GM18502 (cell line): ENCODE data around the gene CCDC73.
"Not testable (repeated sequence)": the region's sequence is repeated elsewhere in the genome, so short reads cannot be mapped to it uniquely, and the experiment has no call there.

ENCODE experiments used
- ATAC-seq: cut with Tn5 transposase; IDR thresholded peaks from one replicate; pipeline ENCODE4 v1.9.1; 2021; ENCODE audit warnings: mild to moderate bottlenecking; ENCODE audit not compliant: unreplicated experiment, poor library complexity

CCDC73 gene

DNA sequence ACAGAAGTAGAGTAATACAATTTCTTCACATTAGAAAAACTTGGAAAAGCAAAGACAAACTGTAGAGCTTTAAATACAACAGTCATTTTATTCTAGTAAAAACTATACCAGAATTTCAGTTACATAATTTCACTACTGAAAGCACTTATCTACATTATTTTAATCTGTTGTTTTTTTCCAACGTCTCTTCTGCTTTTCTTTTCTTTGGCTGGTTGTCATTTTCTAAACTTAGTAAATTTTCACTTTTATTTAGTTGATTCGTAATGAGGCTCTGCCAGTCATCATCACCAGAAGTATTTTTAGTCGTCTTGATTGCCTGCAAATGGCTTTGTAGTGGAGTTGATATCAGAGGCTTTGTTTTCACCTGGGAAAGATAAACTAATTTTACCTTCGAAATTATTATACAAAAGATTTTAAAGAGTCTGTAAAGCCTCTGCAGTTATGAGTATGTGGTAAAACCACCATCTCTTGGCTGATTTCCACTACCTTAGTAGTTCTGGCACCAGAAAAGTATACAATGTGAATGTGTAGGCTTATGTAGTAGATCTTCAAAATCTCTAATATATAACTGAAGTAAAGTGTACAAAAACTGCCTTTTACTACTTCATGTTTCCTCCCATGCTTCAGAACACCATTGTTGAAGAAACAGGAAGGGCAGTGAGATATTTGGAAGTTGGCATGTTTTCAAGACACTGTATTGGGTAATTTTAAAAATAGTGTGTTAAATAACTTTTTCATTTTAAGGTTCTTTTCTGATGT is 191.6 kb downstream of the CCDC73 start:
- ATAC-seq: no peak

DNA sequence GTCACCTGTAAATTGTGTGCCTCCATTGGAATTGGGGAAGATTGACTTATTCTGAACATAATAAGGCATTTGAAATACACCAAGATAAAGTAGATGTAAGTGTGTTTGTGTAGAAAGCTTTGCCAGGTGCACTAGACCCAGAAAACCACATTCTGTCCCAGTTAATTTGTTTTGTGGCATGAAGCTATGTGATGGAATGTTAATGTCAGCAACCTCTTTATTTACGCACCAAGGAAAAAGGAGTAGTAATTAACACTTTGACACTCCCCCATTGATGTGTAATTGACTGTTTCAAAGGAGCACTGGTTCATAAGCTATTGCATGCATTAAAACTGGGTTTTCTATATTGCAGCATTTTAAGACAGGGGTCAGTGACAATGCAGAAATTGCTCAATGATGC is 196.5 kb downstream of the CCDC73 start:
- ATAC-seq: no peak

DNA sequence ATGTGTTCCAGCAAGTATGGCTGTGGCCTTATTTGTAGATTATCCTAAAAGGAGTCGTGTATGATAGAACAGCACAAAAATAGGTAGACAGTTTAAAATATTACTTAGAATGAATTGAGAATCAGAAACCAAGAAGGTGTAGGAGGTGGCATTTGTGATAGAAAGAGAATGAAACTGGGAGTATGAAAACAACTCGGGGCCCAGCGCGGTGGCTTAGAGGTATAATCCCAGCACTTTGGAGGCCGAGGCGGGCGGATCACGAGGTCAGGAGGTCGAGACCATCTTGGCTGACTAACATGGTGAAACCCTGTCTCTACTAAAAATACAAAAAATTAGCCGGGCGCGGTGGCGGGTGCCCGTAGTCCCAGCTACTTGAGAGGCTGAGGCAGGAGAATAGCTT is 198.3 kb downstream of the CCDC73 start:
- not testable (repeated sequence) for ATAC-seq

DNA sequence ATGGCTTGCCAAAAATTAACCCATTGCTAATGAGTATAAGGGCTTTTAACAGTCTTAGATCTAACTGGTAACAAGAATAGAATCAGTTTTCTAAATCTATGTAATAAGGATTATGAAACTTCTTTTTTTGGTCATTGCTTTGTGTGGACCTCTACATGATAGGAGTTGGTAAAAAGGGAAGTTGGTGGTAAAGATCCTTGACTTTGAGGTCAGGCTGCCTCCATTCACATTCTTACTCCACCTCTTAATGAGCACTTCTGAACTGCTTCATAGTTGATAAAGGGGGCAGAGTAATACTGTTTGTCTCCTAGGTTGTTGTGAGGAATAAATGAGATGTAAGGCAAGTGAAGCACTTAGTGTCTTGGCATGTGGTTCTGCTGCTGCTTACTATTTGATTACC is 200.2 kb downstream of the CCDC73 start:
- ATAC-seq: no peak

DNA sequence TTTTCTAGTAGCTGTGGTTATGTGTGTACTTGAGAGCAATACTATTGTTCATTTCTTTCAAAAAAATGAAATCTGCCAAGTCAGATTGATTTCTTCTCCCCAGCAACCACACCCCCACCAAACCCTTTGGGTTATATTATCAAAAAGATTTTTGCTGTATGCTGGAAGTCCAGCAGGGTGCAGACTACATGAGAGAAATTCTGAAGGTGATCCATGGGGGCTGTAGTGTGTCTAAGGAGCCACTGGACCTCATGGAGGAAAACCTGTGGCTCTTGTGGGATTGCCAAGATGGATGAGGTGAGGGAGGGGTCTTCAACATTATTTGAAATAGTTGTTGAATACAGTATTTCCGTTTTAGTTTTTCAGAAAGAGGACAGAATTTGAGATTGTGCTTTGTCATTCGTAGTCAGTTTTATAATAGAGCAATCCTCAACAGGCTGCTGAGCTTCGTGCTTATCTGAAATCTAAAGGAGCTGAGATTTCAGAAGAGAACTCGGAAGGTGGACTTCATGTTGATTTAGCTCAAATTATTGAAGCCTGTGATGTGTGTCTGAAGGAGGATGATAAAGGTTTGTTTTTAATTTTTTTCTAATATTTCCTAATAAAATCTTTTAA is 207.8 kb downstream of the CCDC73 start:
- ATAC-seq: no peak

DNA sequence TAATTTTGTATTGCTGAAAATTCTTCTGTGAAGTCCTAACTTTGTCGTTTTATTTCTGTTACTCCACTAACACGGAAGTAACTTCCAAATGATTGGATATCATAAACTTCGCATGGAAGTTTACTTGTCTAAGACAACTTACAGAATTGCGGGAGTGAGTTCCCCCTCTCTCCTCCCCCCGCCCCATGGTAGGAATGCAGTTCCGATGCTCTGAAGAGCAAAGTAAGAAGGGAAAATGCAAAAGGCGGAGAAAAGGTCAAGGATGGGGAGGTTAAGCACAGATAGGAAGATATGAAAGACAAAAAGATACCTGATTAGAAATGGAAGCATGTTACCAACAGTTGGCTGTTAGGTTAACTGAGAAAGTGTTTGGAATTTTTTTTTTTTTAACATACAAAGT is 209.5 kb downstream of the CCDC73 start:
- no peak for ATAC-seq

DNA sequence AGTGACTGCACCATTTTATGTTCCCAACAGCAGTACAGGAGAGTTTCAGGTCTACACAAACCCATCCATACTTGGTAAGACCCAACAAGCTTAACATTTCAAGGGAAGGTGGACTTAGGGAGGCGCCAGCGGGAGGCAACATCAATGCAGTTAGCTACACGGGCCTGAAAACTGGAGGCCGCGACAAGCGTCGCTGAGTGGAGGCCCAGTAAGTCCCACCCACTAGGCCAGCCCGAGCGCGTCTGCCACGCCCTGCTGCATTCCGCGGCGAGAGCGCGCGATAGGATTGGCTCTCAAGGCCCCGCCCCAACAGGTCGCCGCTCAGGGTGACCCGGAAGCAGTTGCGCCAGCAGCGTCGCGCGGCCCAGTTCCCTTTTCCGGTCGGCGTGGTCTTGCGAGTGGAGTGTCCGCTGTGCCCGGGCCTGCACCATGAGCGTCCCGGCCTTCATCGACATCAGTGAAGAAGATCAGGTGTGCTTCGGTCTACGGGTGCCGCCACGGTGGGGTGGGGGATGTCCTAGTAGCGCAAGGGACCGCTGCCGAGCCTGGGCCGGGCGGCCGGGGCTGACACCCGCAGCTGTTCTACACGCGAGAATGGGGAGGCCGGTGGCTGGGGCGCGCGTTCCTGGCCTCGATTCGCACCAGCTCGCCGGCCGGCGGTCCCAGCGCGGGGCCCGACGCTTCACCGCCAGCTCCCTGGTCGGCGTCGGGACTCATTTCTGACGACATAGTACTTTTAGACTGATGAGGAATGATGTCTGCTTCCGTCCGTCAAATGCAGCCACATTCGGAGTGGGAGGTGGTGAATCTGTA is 210.8 kb downstream of the CCDC73 start, which contains the start of gene EIF3M:
Gene EIF3M (plus strand): TSS at position 373 of the 813 bp plus-strand sequence. CDS start 57 bp downstream, at position 430.
- peak; percentile 97 for ATAC-seq

DNA sequence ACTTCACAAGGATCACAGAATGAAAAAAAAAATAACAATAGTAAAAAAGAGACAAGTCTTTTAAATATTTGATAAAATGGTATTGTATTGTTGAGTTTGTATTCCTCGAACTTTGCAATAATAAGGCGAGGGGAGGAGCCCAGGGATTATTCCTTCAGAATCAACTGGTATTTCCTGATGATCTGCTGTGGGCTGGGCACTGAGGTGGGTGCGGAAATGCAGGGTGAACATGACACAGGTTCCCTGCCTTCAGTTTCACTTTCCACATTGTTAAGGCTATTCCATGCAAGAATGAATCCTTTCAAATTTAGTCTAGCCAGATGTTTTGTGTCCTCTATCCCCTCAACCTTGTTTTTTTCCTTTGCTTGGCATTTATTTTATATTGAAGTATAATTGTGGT is 212.9 kb downstream of the CCDC73 start:
- no peak for ATAC-seq

DNA sequence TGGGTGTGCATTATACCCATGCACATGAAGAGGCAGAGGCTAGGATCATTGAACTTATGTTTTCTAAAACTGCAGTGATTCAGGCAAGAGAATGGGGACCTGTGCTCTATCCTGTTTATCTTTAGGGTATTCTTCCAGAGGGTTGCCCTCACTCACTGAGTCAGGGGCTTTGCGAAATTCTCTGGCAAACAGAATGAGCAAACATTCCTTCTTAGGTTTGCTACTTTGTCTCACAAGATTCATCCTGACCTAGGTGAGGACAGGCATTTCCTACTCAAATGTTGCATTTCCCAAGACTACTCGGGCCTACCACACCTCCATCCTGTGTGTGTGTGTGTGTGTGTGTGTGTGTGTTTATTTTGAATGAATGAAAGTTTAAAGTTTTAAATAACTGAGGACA is 213.5 kb downstream of the CCDC73 start:
- ATAC-seq: no peak

DNA sequence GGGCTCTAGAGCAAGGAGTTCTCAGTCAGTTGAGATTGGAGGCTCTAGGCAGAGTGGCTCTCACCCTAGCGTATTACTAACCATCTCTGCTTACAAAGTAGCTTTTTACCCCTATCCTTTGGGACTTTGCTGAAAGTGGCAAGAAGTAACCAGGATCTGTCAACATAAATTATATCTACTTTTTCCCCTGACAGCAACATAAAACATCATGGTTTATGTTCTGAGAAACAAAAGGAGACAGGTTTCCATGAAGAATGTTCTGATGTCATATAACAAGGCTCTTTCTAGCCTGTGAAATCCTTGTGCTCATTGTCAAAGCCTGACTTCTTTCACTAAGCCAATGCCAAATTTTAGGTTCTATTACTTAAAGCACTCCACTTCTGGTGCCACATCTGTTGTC is 218.0 kb downstream of the CCDC73 start:
- ATAC-seq: no peak

DNA sequence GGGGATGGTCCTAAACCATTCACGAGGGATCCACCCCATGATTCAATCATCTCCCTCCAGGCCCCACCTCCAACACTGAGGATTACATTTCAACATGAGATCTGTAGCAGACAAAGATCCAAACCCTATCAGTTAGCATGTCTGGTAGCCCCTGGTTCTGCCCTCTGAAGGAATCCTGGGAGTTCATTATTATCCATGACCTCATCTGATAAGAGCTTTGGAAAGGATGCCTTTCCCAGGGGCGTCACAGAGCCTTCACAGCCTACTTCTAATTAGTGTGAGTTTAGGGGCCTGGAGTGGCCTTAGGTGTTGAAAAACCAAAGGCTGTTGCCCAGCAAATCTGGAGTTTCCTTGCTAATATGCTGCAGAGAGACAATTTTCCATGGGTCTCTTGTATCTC is 219.4 kb downstream of the CCDC73 start:
- no peak for ATAC-seq

DNA sequence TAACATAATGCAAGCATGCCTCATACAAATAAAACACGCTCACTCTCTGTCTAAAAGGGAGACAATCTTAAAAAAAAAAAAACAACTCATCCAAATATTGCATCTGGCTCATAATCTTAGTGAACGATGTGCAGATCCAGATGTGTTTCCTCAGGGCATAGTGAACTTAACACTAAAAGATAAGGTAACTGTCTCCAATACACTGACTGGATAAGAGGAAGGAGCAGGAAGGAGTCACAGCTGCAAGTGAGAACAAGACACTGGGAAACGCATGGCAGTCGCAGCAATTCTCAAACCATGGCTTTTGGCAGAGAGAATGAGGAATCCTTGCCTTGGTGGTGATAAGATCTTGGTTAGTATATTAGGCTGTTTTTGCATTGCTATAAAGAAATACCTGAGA is 220.0 kb downstream of the CCDC73 start:
- no peak for ATAC-seq

DNA sequence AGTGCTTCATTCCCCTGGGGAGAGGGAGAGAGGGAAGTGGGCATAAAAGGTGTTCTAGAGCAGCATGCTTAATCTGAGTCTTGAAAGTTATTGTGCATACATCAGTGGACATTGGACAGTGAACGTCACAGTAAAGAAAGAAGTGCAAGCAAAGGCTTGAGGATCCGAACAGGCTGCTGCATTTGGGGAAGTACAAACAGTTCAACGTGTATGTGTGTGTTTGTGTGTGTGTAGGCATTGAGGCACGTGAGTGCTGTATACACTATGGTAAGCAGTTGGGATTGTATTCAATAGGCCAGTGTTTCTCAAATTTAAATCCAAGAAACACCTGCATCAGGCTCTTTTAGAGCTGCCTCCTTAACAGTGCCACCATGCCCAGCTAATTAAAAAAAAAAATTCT is 221.2 kb downstream of the CCDC73 start:
- no peak for ATAC-seq

DNA sequence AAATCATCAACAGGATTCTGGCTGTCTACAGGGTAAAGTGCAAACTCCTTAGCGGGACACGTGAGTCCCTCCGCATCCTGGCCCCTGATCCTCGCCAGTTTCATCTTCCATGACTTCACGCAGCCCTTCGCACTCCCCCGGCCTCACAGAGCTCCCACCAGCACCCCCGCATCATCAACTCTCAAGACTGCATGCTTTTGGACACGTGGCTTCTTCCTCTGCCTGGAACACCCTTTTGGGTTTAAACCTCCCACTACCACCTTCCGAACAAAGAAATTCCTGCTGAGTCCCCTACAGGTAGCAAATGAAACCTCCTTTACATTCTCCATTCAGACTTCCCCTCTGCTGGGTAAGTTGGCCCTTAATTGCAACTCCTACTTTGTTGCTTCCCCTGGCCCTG is 223.4 kb downstream of the CCDC73 start:
- no peak for ATAC-seq

DNA sequence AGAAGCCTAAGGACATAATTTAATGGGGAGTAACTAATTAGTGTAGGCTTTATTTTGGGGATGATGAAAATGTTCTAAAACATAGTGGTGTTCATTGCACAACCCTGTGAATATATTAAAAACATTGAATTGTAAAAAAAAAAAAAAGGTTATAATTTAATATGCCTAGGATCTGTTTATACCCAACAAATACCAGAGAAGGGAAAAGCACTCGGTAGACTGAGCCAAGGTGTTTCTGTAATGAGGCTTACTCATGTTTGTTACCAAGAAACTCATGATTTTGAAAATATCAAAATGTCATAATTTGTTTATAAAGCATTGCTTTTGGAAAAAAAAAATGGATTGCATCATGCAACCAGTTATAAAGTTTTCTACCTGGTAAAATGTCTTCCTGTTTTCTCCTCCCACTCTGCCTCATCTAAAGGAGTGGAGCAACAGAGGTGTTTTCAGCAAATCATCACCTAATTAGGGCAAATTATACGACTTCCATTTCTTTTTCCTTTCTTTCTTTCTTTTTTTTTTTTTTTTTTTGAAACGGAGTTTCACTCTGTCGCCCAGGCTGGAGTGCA is 225.1 kb downstream of the CCDC73 start:
- no peak for ATAC-seq

DNA sequence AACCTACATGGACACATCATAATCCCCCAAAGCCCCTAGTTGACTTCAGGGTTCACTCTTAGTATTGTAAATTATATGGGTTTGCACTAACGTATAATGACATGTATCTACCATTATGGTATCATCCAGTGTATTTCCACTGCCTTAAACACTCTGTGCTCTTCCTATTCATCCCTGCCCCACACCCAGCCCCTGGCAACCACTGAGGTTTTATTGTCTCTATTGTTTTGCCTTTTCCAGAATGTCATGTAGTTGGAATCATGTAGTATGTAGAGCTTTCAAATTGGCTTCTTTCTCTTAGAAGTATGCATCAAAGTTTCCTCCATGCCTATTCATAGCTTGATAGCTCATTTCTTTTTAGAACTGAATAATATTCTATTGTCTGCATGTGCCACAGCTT is 227.3 kb downstream of the CCDC73 start:
- ATAC-seq: no peak

DNA sequence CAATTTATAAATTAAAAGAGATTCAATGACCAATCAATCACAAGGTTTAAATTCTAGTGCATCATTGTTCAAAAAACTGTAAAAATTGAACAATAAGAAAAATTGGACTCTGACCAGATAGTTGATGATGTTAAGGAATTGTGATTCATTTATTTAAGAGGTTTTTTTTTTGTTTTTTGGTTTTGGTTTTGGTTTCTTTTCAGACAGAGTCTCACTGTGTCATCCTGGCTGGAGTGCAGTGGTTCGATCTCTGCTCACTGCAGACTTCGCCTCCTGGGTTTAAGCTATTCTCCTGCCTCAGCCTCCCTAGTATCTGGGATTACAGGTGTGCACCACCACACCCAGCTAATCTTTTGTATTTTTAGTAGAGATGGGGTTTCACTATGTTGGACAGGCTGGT is 227.9 kb downstream of the CCDC73 start:
- ATAC-seq: no peak

DNA sequence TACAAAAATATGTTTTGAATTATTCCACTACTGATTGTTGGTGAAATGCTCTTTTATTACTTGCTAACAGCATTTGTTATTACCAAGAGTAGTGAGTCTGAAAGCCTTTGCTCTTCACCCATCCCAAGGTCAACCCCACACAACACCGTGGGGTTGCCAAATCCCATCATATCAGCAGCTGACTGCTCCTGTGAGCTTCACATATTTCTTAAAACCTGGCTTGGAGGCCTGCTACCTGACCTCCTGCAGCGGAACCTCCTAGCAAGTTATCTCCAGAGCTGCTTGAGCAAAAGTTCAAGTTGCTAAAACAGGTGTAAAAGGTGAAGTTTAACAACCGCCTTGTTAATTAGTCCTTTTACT is 230.9 kb downstream of the CCDC73 start:
- ATAC-seq: no peak

DNA sequence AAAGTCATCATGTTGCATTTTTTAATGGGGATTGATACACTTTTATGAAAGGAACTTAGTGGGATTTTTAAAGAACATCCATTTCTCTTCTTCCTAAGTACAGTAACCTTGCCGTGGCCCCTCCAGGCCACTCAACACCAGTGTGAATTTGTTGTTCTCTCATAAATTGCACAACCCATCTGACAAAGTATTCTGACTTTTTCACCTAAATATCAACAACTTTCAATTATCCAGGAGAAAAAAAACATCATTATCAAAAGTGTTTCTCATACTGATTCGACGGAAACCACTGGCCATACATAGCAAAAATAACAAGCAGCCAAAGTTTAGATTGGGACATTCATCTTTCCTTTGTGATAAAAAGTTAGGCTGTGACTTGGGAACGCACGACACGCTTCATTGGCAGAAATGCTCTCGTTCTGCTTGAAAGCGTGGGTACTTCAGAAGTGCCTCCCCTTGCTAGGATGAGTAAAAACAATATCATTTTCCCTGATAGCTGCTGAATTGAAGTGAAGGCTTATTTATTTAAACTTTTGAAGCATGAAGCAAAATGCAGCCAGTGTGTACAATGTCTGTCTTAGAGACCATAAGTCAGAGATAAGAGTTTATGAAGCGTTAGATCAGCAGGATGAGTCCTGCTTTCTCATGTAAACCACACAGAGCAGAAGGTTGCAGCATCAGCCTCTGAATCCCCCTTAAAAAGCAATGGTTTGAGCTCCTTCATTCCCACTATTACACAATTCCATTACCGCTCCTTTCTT is 231.4 kb downstream of the CCDC73 start:
- no peak for ATAC-seq

DNA sequence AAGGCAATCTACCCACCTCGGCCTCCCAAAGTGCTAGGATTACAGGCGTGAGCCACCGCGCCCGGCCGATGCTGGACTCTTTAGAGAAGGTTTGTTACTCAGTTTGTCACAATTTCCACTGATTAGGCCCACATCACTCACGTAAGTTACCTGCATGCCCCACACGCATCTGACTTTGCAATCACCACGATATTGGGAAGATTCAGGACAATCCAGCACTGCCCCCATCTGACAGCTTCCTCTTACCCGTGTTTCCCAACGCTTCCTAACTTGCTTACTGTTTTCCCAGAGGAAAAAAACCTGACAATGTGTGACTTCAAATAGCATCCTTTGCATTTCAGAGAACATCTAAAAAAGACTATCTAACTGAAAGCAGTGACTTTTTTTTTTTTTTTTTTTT is 232.6 kb downstream of the CCDC73 start:
- no peak for ATAC-seq
